HCT116 (cell line): ENCODE data around the gene C1QTNF2. TPM values are rescaled to one million over a fixed set of nuclear protein-coding genes. Genes with fewer than 3 reads are reported as not detected.

ENCODE experiments used
- ATAC-seq: fragments of 200-7000 bp; cut with Tn5 transposase; 2 replicates; pipeline ENCODE4 v1.9.1; 2020; ENCODE audit warnings: mild to moderate bottlenecking, moderate library complexity
- BruUV-seq: library from RNA; stranded (reverse); fragments of 400-500 nt; replicated peaks from 2 replicates; lab custom pipeline; 2021; lab: Mats Ljungman, UMichigan
- CTCF ChIA-PET: fragments of 300-600 bp; sonication (Branson Sonifier 250); formaldehyde crosslinking; loops from one replicate; lab custom pipeline; 2021; ENCODE audit warnings: antibody characterized with exemption; lab: Charles Lee
- POLR2A ChIA-PET: fragments of 300-600, 350-600 bp; sonication (Branson Sonifier 250); formaldehyde crosslinking; loops from one replicate; lab custom pipeline; 2021; ENCODE audit warnings: antibody characterized with exemption; lab: Charles Lee
- RAD21 ChIA-PET, 2 experiments: fragments of 300-600 bp; sonication (Branson Sonifier 250); formaldehyde crosslinking; loops; one replicate each; lab custom pipeline; 2023; ENCODE audit warnings: low total read pairs in 2 of 2; ENCODE audit not compliant: uncharacterized antibody in 2 of 2, unreplicated experiment in 2 of 2, low non-redundant PET in 1 of 2; lab: Charles Lee
- DNase-seq: peaks from one replicate; pipeline ENCODE4 v3.0.0-alpha.2; 2010; ENCODE audit warnings: low read depth, low spot score
- H2AFZ ChIP-seq: fragments of 200-600 bp; shearing (Covaris generic), sonication (generic); 2 replicates; pipeline ENCODE4 v1.6.1; 2017; ENCODE audit warnings: low read depth, mixed run types, mixed read lengths, antibody characterized with exemption, low read length; ENCODE audit not compliant: poor library complexity, severe bottlenecking
- H3K27ac ChIP-seq: 2 replicates; pipeline ENCODE4 v1.5.1; 2012; ENCODE audit warnings: low read depth, low read length
- H3K27me3 ChIP-seq: fragments of 200-600 bp; sonication (generic); 2 replicates; pipeline ENCODE4 v1.6.1; 2016; ENCODE audit warnings: mixed run types, low read length, mixed read lengths; ENCODE audit not compliant: insufficient read depth
- H3K36me3 ChIP-seq, 2 experiments: fragments of 200-500 bp in 1 of 2; fragments of 200-600 bp in 1 of 2; sonication (Bioruptor generic) in 1 of 2; sonication (generic) in 1 of 2; 2 replicates each; pipeline versions ENCODE4 v1.5.1 to v1.6.1; 2014 to 2016; ENCODE audit warnings: low read length in 2 of 2, inconsistent platforms in 1 of 2, mixed read lengths in 1 of 2, mixed run types in 1 of 2; ENCODE audit not compliant: insufficient read depth in 2 of 2, control insufficient read depth in 1 of 2
- H3K4me1 ChIP-seq, 2 experiments: fragments of 200-600 bp in 1 of 2; sonication (generic) in 1 of 2; 2 replicates each; pipeline versions ENCODE4 v1.5.1 to v1.6.1; 2012 to 2017; ENCODE audit warnings: low read length in 2 of 2, inconsistent platforms in 1 of 2, mild to moderate bottlenecking in 1 of 2, mixed read lengths in 1 of 2, mixed run types in 1 of 2, moderate library complexity in 1 of 2; ENCODE audit not compliant: insufficient read depth in 2 of 2, control insufficient read depth in 1 of 2
- H3K4me2 ChIP-seq: fragments of 200-600 bp; sonication (generic); 2 replicates; pipeline ENCODE4 v1.6.1; 2017; ENCODE audit warnings: mixed run types, low read length, mixed read lengths
- H3K4me3 ChIP-seq, 2 experiments: fragments of 200-600 bp in 1 of 2; sonication (generic) in 1 of 2; replicated peaks in 1 of 2; 2 replicates each; pipeline ENCODE4 v1.5.1; 2011 to 2016; ENCODE audit warnings: low read length in 2 of 2, control low read depth in 1 of 2, low read depth in 1 of 2, mild to moderate bottlenecking in 1 of 2, mixed read lengths in 1 of 2, mixed run types in 1 of 2
- H3K79me2 ChIP-seq: fragments of 200-600 bp; sonication (generic); 2 replicates; pipeline ENCODE4 v1.6.1; 2017; ENCODE audit warnings: mild to moderate bottlenecking, mixed run types, low read length, moderate library complexity, mixed read lengths; ENCODE audit not compliant: insufficient read depth
- H3K9ac ChIP-seq: fragments of 200-600 bp; sonication (generic); 2 replicates; pipeline ENCODE4 v1.6.1; 2016; ENCODE audit warnings: low read length, mixed read lengths
- H3K9me2 ChIP-seq: fragments of 200-600 bp; sonication (generic), shearing (Covaris generic); 2 replicates; pipeline ENCODE4 v1.6.1; 2017; ENCODE audit warnings: mixed run types, mild to moderate bottlenecking, moderate library complexity; ENCODE audit not compliant: insufficient read depth
- H3K9me3 ChIP-seq, 2 experiments: fragments of 200-500 bp in 1 of 2; fragments of 200-600 bp in 1 of 2; sonication (Bioruptor generic) in 1 of 2; sonication (generic) in 1 of 2; 2 replicates each; pipeline ENCODE4 v1.6.1; 2014 to 2017; ENCODE audit warnings: low read length in 2 of 2, mixed read lengths in 2 of 2, inconsistent platforms in 1 of 2, low read depth in 1 of 2, mild to moderate bottlenecking in 1 of 2, mixed run types in 1 of 2, moderate library complexity in 1 of 2; ENCODE audit not compliant: control insufficient read depth in 1 of 2, insufficient read depth in 1 of 2
- H4K20me1 ChIP-seq: fragments of 200-600 bp; sonication (generic), shearing (Covaris generic); 2 replicates; pipeline ENCODE4 v1.6.1; 2017; ENCODE audit warnings: mixed run types, mild to moderate bottlenecking, moderate library complexity; ENCODE audit not compliant: insufficient read depth
- CTCF ChIP-seq, 3 experiments: fragments of 200-600 bp in 1 of 3; sonication (generic) in 1 of 3; IDR thresholded peaks in 2 of 3; conservative IDR thresholded peaks in 1 of 3; 2 replicates each; pipeline ENCODE4 v1.5.1; 2012 to 2017; ENCODE audit warnings: low read depth in 2 of 3, low read length in 2 of 3, antibody characterized with exemption in 1 of 3, borderline replicate concordance in 1 of 3, control low read depth in 1 of 3, mild to moderate bottlenecking in 1 of 3, mixed read lengths in 1 of 3, mixed run types in 1 of 3, moderate library complexity in 1 of 3; ENCODE audit not compliant: insufficient read depth in 1 of 3
- EZH2phosphoT487 ChIP-seq: fragments of 200-600 bp; IDR thresholded peaks from 2 replicates; pipeline ENCODE4 v1.6.1; 2018; ENCODE audit warnings: antibody characterized with exemption, borderline replicate concordance
- JUND ChIP-seq: IDR thresholded peaks from 2 replicates; pipeline ENCODE4 v1.6.1; 2012
- POLR2A ChIP-seq: IDR thresholded peaks from 2 replicates; pipeline ENCODE4 v1.7.0; 2011; ENCODE audit warnings: borderline replicate concordance; ENCODE audit not compliant: insufficient read depth, insufficient read length; ENCODE audit errors: extremely low read depth
- REST ChIP-seq: IDR thresholded peaks from 2 replicates; pipeline ENCODE4 v1.6.1; 2012; ENCODE audit warnings: low read depth
- TCF7L2 ChIP-seq: IDR thresholded peaks from 2 replicates; pipeline ENCODE4 v1.7.0; 2011; ENCODE audit warnings: borderline replicate concordance, inconsistent platforms; ENCODE audit not compliant: insufficient read depth, insufficient read length; ENCODE audit errors: extremely low read depth
- intact Hi-C: fragments of 100-400 bp; cut with micrococcal nuclease; formaldehyde crosslinking; loops from 2 replicates; pipeline ENCODE4 v1.10.0; 2022
- total RNA-seq: library from RNA; stranded (reverse); gene quantifications from one replicate; pipeline ENCODE4 v1.2.1, GENCODE V29; 2021; ENCODE audit not compliant: unreplicated experiment

C1QTNF2 gene
- total RNA-seq, 1 experiment from 2014 or later, result 0.15 TPM

- BruUV-seq, result no TSS peak
- CTCF ChIA-PET, result no interaction called here
- Histone ChIP-seq H2AFZ (no peak overlapping the region), H3K27ac (no peak overlapping the region), H3K4me3 (peak overlapping the region; percentile 69 to 83), H3K4me2 (peak overlapping the region; percentile 83), H3K36me3 (peaks cover 4 to 5% of the 10 kb centered on the region in 2 experiments; a peak in 1 of 4 replicates), H3K9me3 (no peaks in the 10 kb centered on the region), H4K20me1 (no peaks in the 10 kb centered on the region), H3K79me2 (peaks cover 19% of the 10 kb centered on the region), H3K27me3 (no peaks in the 10 kb centered on the region), H3K4me1 (peaks cover 0 to 14% of the 10 kb centered on the region in 2 experiments; a peak in 2 of 4 replicates), H3K9ac (peak overlapping the region; percentile 79), H3K9me2 (no peaks in the 10 kb centered on the region)
- TF ChIP-seq TCF7L2, result no peak
- TF ChIP-seq REST, result no peak
- TF ChIP-seq POLR2A, result no peak
- no peak for TF ChIP-seq CTCF (IDR thresholded peaks at IDR 0.05 in 2 of 3, conservative IDR thresholded peaks at IDR 0.05 in 1 of 3; ENCODE audit: borderline replicate concordance in 1 of 3, insufficient read depth in 1 of 3, low read depth in 2 of 3, low read length in 2 of 3)
- no peak for TF ChIP-seq EZH2phosphoT487
- no peak for TF ChIP-seq JUND
- RAD21 ChIA-PET, result no interaction called here
- intact Hi-C loops, result no loop called here
- ATAC-seq (no peak), DNase-seq (no peak)
- POLR2A ChIA-PET, result no interaction called here
These were observed 28.4 kb upstream of the C1QTNF2 start for GRCh38 chr5:160398806-160399205.
